Measurements from ENCODE around the gene ACKR3.

Gene ACKR3

GRCh38 chr2:236597629-236598028 lies 28.0 kb downstream of the ACKR3 start:
- Histone ChIP-seq H3K36me3 (ENCODE audit: control insufficient read depth, insufficient read depth, low read length) (no peaks in the 10 kb centered on the region), H3K27me3 (replicated peaks; ENCODE audit: control insufficient read depth, insufficient read depth, low read length, poor library complexity, severe bottlenecking) (peaks cover 4% of the 10 kb centered on the region), H3K4me3 (ENCODE audit: insufficient read depth, low read depth, low read length, poor library complexity, severe bottlenecking) (no peak overlapping the region), H3K4me1 (ENCODE audit: control insufficient read depth, insufficient read depth, low read length, poor library complexity, severe bottlenecking) (no peaks in the 10 kb centered on the region), H3K27ac (ENCODE audit: insufficient read depth, low read length, poor library complexity, severe bottlenecking) (no peak overlapping the region), H3K9me3 (ENCODE audit: control insufficient read depth, low read length) (no peaks in the 10 kb centered on the region)
- no peak for DNase-seq

DNA sequence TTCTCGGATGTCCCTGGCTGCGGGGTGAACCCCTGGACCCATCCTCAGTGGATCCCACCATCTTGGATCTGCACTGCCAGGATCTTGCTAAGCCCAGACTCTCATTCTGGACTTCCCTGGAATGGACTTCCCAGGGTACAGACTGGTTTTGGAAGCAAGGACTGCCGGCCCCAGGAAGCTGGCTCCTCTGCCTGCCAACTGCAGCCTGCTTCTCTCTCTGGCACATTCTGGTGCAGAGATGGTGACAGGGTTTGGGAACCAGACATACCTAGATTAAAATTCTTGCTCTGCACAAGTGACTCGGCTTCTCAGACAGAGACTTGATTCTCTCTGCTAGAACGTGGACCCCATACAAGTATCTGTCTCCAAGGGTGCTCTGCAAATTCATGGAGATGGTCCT lies 29.4 kb downstream of the ACKR3 start:
- no peaks in the 10 kb centered on the region for H3K36me3 ChIP-seq (ENCODE audit: control insufficient read depth, insufficient read depth, low read length)
- DNase-seq = no peak
- peaks cover 8% of the 10 kb centered on the region for H3K27me3 ChIP-seq (replicated peaks; ENCODE audit: control insufficient read depth, insufficient read depth, low read length, poor library complexity, severe bottlenecking)
- H3K4me1 ChIP-seq (ENCODE audit: control insufficient read depth, insufficient read depth, low read length, poor library complexity, severe bottlenecking) = no peaks in the 10 kb centered on the region
- H3K4me3 ChIP-seq (ENCODE audit: insufficient read depth, low read depth, low read length, poor library complexity, severe bottlenecking) = no peak overlapping the region
- no peak overlapping the region for H3K27ac ChIP-seq (ENCODE audit: insufficient read depth, low read length, poor library complexity, severe bottlenecking)
- no peaks in the 10 kb centered on the region for H3K9me3 ChIP-seq (ENCODE audit: control insufficient read depth, low read length)

DNA sequence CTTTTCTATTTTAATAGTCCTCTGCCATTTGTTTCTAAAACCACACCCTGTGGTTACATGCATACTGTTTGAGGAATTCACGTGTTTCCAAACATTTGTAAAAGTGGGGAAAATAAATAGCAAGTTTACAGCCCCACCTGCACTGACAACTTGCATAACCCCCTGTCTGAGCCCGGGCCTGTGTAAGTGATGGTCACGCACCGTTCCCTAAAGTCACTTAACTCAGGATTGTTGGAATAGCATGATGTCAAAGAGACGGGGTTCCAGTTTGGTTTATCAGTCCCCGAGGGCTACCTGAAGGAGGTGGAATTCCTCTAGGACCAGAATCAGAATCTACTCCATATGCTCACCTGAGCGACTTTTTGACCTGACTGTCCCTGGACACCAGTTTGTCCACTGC lies 30.5 kb downstream of the ACKR3 start:
- H3K4me3 ChIP-seq (ENCODE audit: insufficient read depth, low read depth, low read length, poor library complexity, severe bottlenecking) = no peak overlapping the region
- peaks cover 8% of the 10 kb centered on the region for H3K27me3 ChIP-seq (replicated peaks; ENCODE audit: control insufficient read depth, insufficient read depth, low read length, poor library complexity, severe bottlenecking)
- no peaks in the 10 kb centered on the region for H3K36me3 ChIP-seq (ENCODE audit: control insufficient read depth, insufficient read depth, low read length)
- no peak for DNase-seq
- H3K9me3 ChIP-seq (ENCODE audit: control insufficient read depth, low read length) = no peaks in the 10 kb centered on the region
- no peaks in the 10 kb centered on the region for H3K4me1 ChIP-seq (ENCODE audit: control insufficient read depth, insufficient read depth, low read length, poor library complexity, severe bottlenecking)
- H3K27ac ChIP-seq (ENCODE audit: insufficient read depth, low read length, poor library complexity, severe bottlenecking) = no peak overlapping the region

DNA sequence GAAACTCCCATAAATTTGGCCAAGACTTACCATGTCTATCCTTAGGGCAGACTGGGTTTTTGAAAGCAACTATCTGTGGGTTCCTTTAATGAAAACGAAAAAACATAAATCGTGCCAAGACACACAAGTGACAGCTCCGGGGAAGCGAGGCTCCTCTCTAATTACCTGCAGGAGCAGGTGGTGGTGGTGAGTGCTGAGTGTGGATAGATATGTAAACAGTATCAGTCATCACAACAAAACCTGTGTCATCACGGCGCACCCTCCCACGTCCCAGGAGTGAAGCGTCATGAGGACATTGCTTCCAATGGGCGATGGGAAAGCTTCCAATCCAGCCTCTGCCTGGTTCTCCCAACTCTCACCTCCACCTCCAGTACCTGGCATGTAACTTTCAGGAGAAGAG lies 31.3 kb downstream of the ACKR3 start:
- DNase-seq = no peak
- Histone ChIP-seq H3K27ac (ENCODE audit: insufficient read depth, low read length, poor library complexity, severe bottlenecking) (no peak overlapping the region), H3K27me3 (replicated peaks; ENCODE audit: control insufficient read depth, insufficient read depth, low read length, poor library complexity, severe bottlenecking) (peaks cover 8% of the 10 kb centered on the region), H3K4me1 (ENCODE audit: control insufficient read depth, insufficient read depth, low read length, poor library complexity, severe bottlenecking) (no peaks in the 10 kb centered on the region), H3K4me3 (ENCODE audit: insufficient read depth, low read depth, low read length, poor library complexity, severe bottlenecking) (no peak overlapping the region), H3K36me3 (ENCODE audit: control insufficient read depth, insufficient read depth, low read length) (no peaks in the 10 kb centered on the region), H3K9me3 (ENCODE audit: control insufficient read depth, low read length) (no peaks in the 10 kb centered on the region)

DNA sequence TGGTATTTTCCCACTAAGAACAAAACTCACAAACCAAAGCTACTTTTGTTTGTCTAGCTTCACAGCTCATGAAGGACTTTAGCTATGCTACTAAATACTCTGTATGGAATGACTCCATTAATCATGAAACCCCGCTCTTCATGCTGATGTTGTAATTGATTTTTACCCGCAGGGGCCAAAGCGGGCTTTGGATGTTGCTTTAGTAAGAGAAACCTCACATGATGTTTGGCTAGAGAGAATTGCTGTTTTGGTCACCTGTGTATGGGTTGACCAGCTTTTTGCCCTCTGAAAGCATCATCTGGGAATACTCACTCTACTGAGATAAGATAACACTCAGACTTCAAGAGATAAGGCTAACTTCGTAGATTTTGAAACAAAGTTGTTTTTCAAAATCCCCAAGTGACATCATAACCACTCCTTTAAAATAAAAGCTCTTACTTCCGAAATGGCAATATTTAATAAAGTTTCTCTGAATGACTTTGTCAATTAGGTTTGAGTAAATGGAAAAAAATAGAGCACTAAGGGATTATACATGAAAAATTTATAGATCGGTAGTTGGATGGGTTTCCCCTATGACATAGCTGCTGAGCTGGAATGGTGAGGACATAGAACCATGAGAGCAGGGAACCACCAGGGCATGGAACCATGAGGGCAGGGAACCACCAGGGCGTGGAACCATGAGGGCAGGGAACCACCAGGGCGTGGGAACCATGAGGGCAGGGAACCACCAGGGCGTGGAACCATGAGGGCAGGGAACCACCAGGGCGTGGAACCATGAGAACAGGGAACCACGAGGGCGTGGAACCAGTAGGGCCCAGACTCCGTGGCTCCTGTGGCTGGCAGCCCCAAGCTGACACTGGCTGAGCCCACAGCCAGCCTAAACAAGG lies 31.9 kb downstream of the ACKR3 start:
- no peaks in the 10 kb centered on the region for H3K36me3 ChIP-seq (ENCODE audit: control insufficient read depth, insufficient read depth, low read length)
- no peaks in the 10 kb centered on the region for H3K4me1 ChIP-seq (ENCODE audit: control insufficient read depth, insufficient read depth, low read length, poor library complexity, severe bottlenecking)
- no peaks in the 10 kb centered on the region for H3K9me3 ChIP-seq (ENCODE audit: control insufficient read depth, low read length)
- H3K4me3 ChIP-seq (ENCODE audit: insufficient read depth, low read depth, low read length, poor library complexity, severe bottlenecking) = no peak overlapping the region
- H3K27ac ChIP-seq (ENCODE audit: insufficient read depth, low read length, poor library complexity, severe bottlenecking) = no peak overlapping the region
- DNase-seq = no peak
- H3K27me3 ChIP-seq (replicated peaks; ENCODE audit: control insufficient read depth, insufficient read depth, low read length, poor library complexity, severe bottlenecking) = peaks cover 8% of the 10 kb centered on the region

GRCh38 chr2:236602678-236603077 lies 33.1 kb downstream of the ACKR3 start:
- no peaks in the 10 kb centered on the region for H3K9me3 ChIP-seq (ENCODE audit: control insufficient read depth, low read length)
- no peaks in the 10 kb centered on the region for H3K4me1 ChIP-seq (ENCODE audit: control insufficient read depth, insufficient read depth, low read length, poor library complexity, severe bottlenecking)
- peaks cover 12% of the 10 kb centered on the region for H3K27me3 ChIP-seq (replicated peaks; ENCODE audit: control insufficient read depth, insufficient read depth, low read length, poor library complexity, severe bottlenecking)
- DNase-seq = no peak
- no peak overlapping the region for H3K4me3 ChIP-seq (ENCODE audit: insufficient read depth, low read depth, low read length, poor library complexity, severe bottlenecking)
- H3K36me3 ChIP-seq (ENCODE audit: control insufficient read depth, insufficient read depth, low read length) = no peaks in the 10 kb centered on the region
- no peak overlapping the region for H3K27ac ChIP-seq (ENCODE audit: insufficient read depth, low read length, poor library complexity, severe bottlenecking)

DNA sequence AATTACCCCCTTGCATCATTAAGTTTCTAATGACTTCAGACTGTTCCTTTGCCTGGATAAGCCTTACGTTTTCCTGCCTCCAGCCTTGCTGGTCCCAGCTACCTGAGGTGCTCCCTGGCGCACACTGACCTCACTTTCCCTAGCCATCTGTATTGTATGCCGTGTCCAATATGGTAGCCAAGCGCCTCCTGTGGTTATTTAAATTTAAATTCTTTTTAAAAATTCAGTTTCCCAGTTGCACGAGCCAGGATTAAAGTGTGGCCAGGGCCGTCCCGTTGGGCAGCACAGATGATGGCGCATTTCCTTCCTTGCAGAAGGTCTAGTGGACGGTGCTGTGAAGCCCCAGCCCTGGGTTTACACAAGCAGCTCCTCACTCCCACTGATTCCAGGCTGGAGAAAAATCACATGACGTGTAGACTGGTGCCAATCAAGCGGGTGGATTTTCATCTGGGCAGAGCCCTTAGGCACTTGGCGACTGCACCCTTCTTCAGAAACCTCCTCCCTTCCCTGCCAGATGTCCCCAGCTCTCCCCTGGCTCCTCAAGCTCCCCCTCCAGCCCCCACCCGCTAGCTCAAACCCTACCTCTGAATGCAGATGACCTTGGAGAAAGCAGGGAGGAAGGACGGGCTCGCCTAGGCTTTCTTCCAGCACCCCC lies 33.9 kb downstream of the ACKR3 start:
- Histone ChIP-seq H3K27ac (ENCODE audit: insufficient read depth, low read length, poor library complexity, severe bottlenecking) (no peak overlapping the region), H3K27me3 (replicated peaks; ENCODE audit: control insufficient read depth, insufficient read depth, low read length, poor library complexity, severe bottlenecking) (peaks cover 12% of the 10 kb centered on the region), H3K4me3 (ENCODE audit: insufficient read depth, low read depth, low read length, poor library complexity, severe bottlenecking) (no peak overlapping the region), H3K9me3 (ENCODE audit: control insufficient read depth, low read length) (no peaks in the 10 kb centered on the region), H3K36me3 (ENCODE audit: control insufficient read depth, insufficient read depth, low read length) (no peaks in the 10 kb centered on the region), H3K4me1 (ENCODE audit: control insufficient read depth, insufficient read depth, low read length, poor library complexity, severe bottlenecking) (no peaks in the 10 kb centered on the region)
- DNase-seq = no peak

- Histone ChIP-seq H3K4me1 (ENCODE audit: control insufficient read depth, insufficient read depth, low read length, poor library complexity, severe bottlenecking) (no peaks in the 10 kb centered on the region), H3K4me3 (ENCODE audit: insufficient read depth, low read depth, low read length, poor library complexity, severe bottlenecking) (no peak overlapping the region), H3K27ac (ENCODE audit: insufficient read depth, low read length, poor library complexity, severe bottlenecking) (no peak overlapping the region), H3K27me3 (replicated peaks; ENCODE audit: control insufficient read depth, insufficient read depth, low read length, poor library complexity, severe bottlenecking) (peaks cover 12% of the 10 kb centered on the region), H3K36me3 (ENCODE audit: control insufficient read depth, insufficient read depth, low read length) (no peaks in the 10 kb centered on the region), H3K9me3 (ENCODE audit: control insufficient read depth, low read length) (no peaks in the 10 kb centered on the region)
- no peak for DNase-seq
Measured at GRCh38 chr2:236604575-236605344, 35.1 kb downstream of the ACKR3 start.

- H3K36me3 ChIP-seq (ENCODE audit: control insufficient read depth, insufficient read depth, low read length) = no peaks in the 10 kb centered on the region
- no peaks in the 10 kb centered on the region for H3K4me1 ChIP-seq (ENCODE audit: control insufficient read depth, insufficient read depth, low read length, poor library complexity, severe bottlenecking)
- no peak overlapping the region for H3K4me3 ChIP-seq (ENCODE audit: insufficient read depth, low read depth, low read length, poor library complexity, severe bottlenecking)
- peaks cover 12% of the 10 kb centered on the region for H3K27me3 ChIP-seq (replicated peaks; ENCODE audit: control insufficient read depth, insufficient read depth, low read length, poor library complexity, severe bottlenecking)
- H3K27ac ChIP-seq (ENCODE audit: insufficient read depth, low read length, poor library complexity, severe bottlenecking) = no peak overlapping the region
- DNase-seq = no peak
- H3K9me3 ChIP-seq (ENCODE audit: control insufficient read depth, low read length) = no peaks in the 10 kb centered on the region
Measured at GRCh38 chr2:236605345-236605734, 35.7 kb downstream of the ACKR3 start.

DNA sequence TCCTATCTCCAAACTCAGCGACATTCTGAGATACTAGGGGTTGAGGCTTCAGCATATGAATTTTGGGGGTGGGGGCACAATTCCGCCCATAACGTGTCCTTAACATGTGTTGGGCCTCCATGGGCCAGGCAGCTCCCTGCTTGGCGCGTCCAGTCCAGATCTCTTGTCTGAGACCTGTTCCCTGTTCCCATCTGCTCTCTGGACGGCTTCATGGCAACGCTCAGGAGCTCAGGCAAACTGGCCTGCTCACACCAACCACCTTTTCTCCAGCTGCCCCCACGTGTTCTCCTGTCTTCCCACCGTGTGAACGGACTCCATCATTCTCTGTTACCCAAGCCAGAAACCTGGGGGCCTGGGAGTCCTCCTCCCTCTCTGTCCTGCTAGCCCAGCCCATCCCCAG lies 36.4 kb downstream of the ACKR3 start:
- no peak for DNase-seq
- H3K27me3 ChIP-seq (replicated peaks; ENCODE audit: control insufficient read depth, insufficient read depth, low read length, poor library complexity, severe bottlenecking) = peaks cover 12% of the 10 kb centered on the region
- no peaks in the 10 kb centered on the region for H3K36me3 ChIP-seq (ENCODE audit: control insufficient read depth, insufficient read depth, low read length)
- no peaks in the 10 kb centered on the region for H3K9me3 ChIP-seq (ENCODE audit: control insufficient read depth, low read length)
- H3K4me3 ChIP-seq (ENCODE audit: insufficient read depth, low read depth, low read length, poor library complexity, severe bottlenecking) = no peak overlapping the region
- no peak overlapping the region for H3K27ac ChIP-seq (ENCODE audit: insufficient read depth, low read length, poor library complexity, severe bottlenecking)
- no peaks in the 10 kb centered on the region for H3K4me1 ChIP-seq (ENCODE audit: control insufficient read depth, insufficient read depth, low read length, poor library complexity, severe bottlenecking)
